Measurements from ENCODE around the gene SLC10A7. TPM values are rescaled to one million over a fixed set of nuclear protein-coding genes. Genes with fewer than 3 reads are reported as not detected.

SLC10A7 gene
- total RNA-seq, 1 experiment from 2014 or later: 3.9 TPM

DNA sequence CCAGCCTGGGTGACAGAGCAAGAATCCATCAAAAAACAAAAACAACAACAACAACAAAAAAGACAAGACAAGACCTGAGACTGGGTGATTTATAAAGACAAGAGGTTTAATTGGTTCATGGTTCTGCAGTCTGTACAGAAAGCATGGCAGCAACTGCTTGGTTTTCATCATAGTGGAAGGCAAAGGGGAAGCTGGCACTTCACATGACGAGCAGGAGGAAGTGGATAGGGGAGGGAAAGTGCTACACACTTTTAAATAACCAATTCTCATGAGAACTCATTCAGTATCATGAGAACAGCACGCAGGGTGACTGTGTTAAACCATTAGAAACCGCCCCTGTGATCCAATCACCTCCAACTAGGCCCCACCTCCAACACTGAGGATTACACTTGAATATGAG lies 28.4 kb upstream of the SLC10A7 start:
- Histone ChIP-seq H4K5ac (ENCODE audit: insufficient read length, low read depth, low read length) (no peak overlapping the region), H2BK12ac (ENCODE audit: insufficient read length, low read depth, low read length) (no peak overlapping the region), H3T11ph (ENCODE audit: low read length) (no peak overlapping the region), H2AFZ (ENCODE audit: low read length) (no peak overlapping the region), H4K91ac (ENCODE audit: insufficient read length, low read depth, low read length) (no peak overlapping the region), H2BK120ac (ENCODE audit: low read depth, low read length, poor library complexity, severe bottlenecking) (no peak overlapping the region), H3K27me3 (ENCODE audit: insufficient read depth, low read length) (no peaks in the 10 kb centered on the region), H3K27ac (ENCODE audit: insufficient read length, low read depth, low read length) (no peak overlapping the region), H2BK5ac (ENCODE audit: insufficient read length, low read length) (no peak overlapping the region), H3K79me2 (ENCODE audit: insufficient read depth, low read length) (no peaks in the 10 kb centered on the region), H3K9me3 (ENCODE audit: control insufficient read depth, low read depth, low read length) (no peaks in the 10 kb centered on the region), H3K23me2 (ENCODE audit: insufficient read length, low read depth, low read length, poor library complexity, severe bottlenecking) (no peaks in the 10 kb centered on the region), H4K8ac (replicated peaks; ENCODE audit: insufficient read length, low read depth, low read length) (no peak overlapping the region), H3K4ac (ENCODE audit: low read depth, low read length) (no peak overlapping the region), H3K56ac (ENCODE audit: insufficient read length, low read depth, low read length) (no peak overlapping the region), H3K4me2 (ENCODE audit: insufficient read depth, insufficient read length, low read length) (no peak overlapping the region), H3K14ac (ENCODE audit: insufficient read depth, low read length) (no peak overlapping the region), H3K18ac (ENCODE audit: insufficient read length, low read depth, low read length) (no peak overlapping the region), H3K9ac (ENCODE audit: extremely low read depth, insufficient read length, low read length) (no peak overlapping the region), H4K20me1 (ENCODE audit: control insufficient read depth, insufficient read depth, insufficient read length) (no peaks in the 10 kb centered on the region), H2AK5ac (ENCODE audit: insufficient read length, low read length) (no peak overlapping the region), H2BK20ac (ENCODE audit: low read depth, low read length, poor library complexity, severe bottlenecking) (no peak overlapping the region), H3K4me1 (ENCODE audit: insufficient read depth, low read length) (peaks cover 2% of the 10 kb centered on the region; the same call in 1 of the 2 replicates), H2BK15ac (ENCODE audit: low read depth, low read length) (no peak overlapping the region), H3K23ac (ENCODE audit: insufficient read length, low read depth, low read length) (no peak overlapping the region), H3K79me1 (ENCODE audit: insufficient read depth, low read depth, low read length, poor library complexity, severe bottlenecking) (no peaks in the 10 kb centered on the region)
- TF ChIP-seq, protein P1, sequence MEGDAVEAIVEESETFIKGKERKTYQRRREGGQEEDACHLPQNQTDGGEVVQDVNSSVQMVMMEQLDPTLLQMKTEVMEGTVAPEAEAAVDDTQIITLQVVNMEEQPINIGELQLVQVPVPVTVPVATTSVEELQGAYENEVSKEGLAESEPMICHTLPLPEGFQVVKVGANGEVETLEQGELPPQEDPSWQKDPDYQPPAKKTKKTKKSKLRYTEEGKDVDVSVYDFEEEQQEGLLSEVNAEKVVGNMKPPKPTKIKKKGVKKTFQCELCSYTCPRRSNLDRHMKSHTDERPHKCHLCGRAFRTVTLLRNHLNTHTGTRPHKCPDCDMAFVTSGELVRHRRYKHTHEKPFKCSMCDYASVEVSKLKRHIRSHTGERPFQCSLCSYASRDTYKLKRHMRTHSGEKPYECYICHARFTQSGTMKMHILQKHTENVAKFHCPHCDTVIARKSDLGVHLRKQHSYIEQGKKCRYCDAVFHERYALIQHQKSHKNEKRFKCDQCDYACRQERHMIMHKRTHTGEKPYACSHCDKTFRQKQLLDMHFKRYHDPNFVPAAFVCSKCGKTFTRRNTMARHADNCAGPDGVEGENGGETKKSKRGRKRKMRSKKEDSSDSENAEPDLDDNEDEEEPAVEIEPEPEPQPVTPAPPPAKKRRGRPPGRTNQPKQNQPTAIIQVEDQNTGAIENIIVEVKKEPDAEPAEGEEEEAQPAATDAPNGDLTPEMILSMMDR (conservative IDR thresholded peaks at IDR 0.05): no peak
- no peaks in the 10 kb centered on the region for H3K9me3 Mint-ChIP-seq
- DNase-seq: no peak
- H3K27me3 Mint-ChIP-seq (ENCODE audit: low read depth): peaks cover 2% of the 10 kb centered on the region; the same call in 1 of the 2 replicates
- H3K4me1 Mint-ChIP-seq: peaks cover 4 to 8% of the 10 kb centered on the region in 2 experiments; a peak in 3 of 4 replicates
- no CpG with 5 or more reads among the region's 3 CpGs for WGBS (ENCODE audit: extremely low coverage, insufficient read length, low lambda C conversion rate)
- no peaks in the 10 kb centered on the region for H3K36me3 Mint-ChIP-seq (ENCODE audit: insufficient read depth in 1 of 3, low read depth in 3 of 3)
- H3K27ac Mint-ChIP-seq: no peak overlapping the region
- H3K4me3 Mint-ChIP-seq: no peak overlapping the region
